Measurements from ENCODE around the gene SPACDR.
"Not testable (repeated sequence)": the region's sequence is repeated elsewhere in the genome, so short reads cannot be mapped to it uniquely, and the experiment has no call there.

Gene SPACDR

GRCh38 chr7:100464210-100464660 lies at the start of gene SPACDR:
SPACDR (minus strand) TSS chr7:100464260; CDS start chr7:100464025, 235 bp downstream.
- DNase-seq, result no peak

GRCh38 chr7:100513212-100513810 lies 49.3 kb upstream of the SPACDR start:
- DNase-seq, result no peak

GRCh38 chr7:100510437-100511239 lies 46.6 kb upstream of the SPACDR start:
- DNase-seq, result no peak

- DNase-seq, result no peak
Measured at GRCh38 chr7:100509231-100509630, 45.2 kb upstream of the SPACDR start.

GRCh38 chr7:100506356-100506923 lies 42.4 kb upstream of the SPACDR start:
- no peak for DNase-seq

GRCh38 chr7:100504887-100505611 lies 41.0 kb upstream of the SPACDR start:
- no peak for DNase-seq

- DNase-seq, result not testable (repeated sequence)
Measured at GRCh38 chr7:100504031-100504430, 40.0 kb upstream of the SPACDR start.

- DNase-seq, result not testable (repeated sequence)
Measured at GRCh38 chr7:100500743-100501142, 36.7 kb upstream of the SPACDR start.

- DNase-seq, result no peak
Measured at GRCh38 chr7:100496509-100496908, 32.4 kb upstream of the SPACDR start.

- DNase-seq, result peak; percentile 58
Measured at GRCh38 chr7:100493476-100494264, 29.6 kb upstream of the SPACDR start.

GRCh38 chr7:100492738-100493475 lies 28.8 kb upstream of the SPACDR start:
- DNase-seq, result no peak

GRCh38 chr7:100491192-100491578 lies 27.1 kb upstream of the SPACDR start:
- DNase-seq, result no peak

GRCh38 chr7:100490483-100491191 lies 26.6 kb upstream of the SPACDR start:
- DNase-seq, result no peak

- DNase-seq, result no peak
Measured at GRCh38 chr7:100489824-100490223, 25.8 kb upstream of the SPACDR start.

- no peak for DNase-seq
Measured at GRCh38 chr7:100489121-100489520, 25.1 kb upstream of the SPACDR start.

GRCh38 chr7:100488333-100489095 lies 24.5 kb upstream of the SPACDR start:
- DNase-seq, result no peak

GRCh38 chr7:100486753-100487446 lies 22.8 kb upstream of the SPACDR start:
- DNase-seq, result no peak

GRCh38 chr7:100486111-100486636 lies 22.1 kb upstream of the SPACDR start:
- no peak for DNase-seq

- DNase-seq, result no peak
Measured at GRCh38 chr7:100485471-100485876, 21.4 kb upstream of the SPACDR start.

Measured in stimulated activated CD4-positive, alpha-beta T cell treated with anti-CD3 and anti-CD28 coated beads, Interleukin-12 subunit alpha, Interleukin-12 subunit beta, amount 100 ng/mL, for 4 hours (primary cell).